ENCODE data around the gene INF2.

Gene INF2

GRCh38 chr14:104676694-104677511 is 12.5 kb upstream of the INF2 start:
- no peak for DNase-seq (ENCODE audit: low read depth)

GRCh38 chr14:104677512-104678332 is 11.7 kb upstream of the INF2 start:
- DNase-seq (ENCODE audit: low read depth), result peak; percentile 51

- DNase-seq (ENCODE audit: low read depth), result no peak
These were observed 11.1 kb upstream of the INF2 start for GRCh38 chr14:104678346-104678745.

GRCh38 chr14:104678901-104679705 is 10.3 kb upstream of the INF2 start:
- DNase-seq (ENCODE audit: low read depth), result no peak

- DNase-seq (ENCODE audit: low read depth), result no peak
These were observed 9.2 kb upstream of the INF2 start for GRCh38 chr14:104680056-104680805.

GRCh38 chr14:104680806-104681688 is 8.4 kb upstream of the INF2 start:
- peak; percentile 47 for DNase-seq (ENCODE audit: low read depth)

GRCh38 chr14:104681689-104682074 is 7.7 kb upstream of the INF2 start:
- peak; percentile 73 for DNase-seq (ENCODE audit: low read depth)

GRCh38 chr14:104682107-104682593 is 7.3 kb upstream of the INF2 start:
- DNase-seq (ENCODE audit: low read depth), result no peak

GRCh38 chr14:104683653-104684448 is 5.6 kb upstream of the INF2 start:
- no peak for DNase-seq (ENCODE audit: low read depth)

GRCh38 chr14:104684449-104684821 is 5.0 kb upstream of the INF2 start:
- no peak for DNase-seq (ENCODE audit: low read depth)

GRCh38 chr14:104685216-104685997 is 4.0 kb upstream of the INF2 start:
- no peak for DNase-seq (ENCODE audit: low read depth)

GRCh38 chr14:104685998-104686610 is 3.3 kb upstream of the INF2 start:
- no peak for DNase-seq (ENCODE audit: low read depth)

GRCh38 chr14:104686624-104687517 is 2.5 kb upstream of the INF2 start:
- DNase-seq (ENCODE audit: low read depth), result no peak

- no peak for DNase-seq (ENCODE audit: low read depth)
These were observed 1.6 kb upstream of the INF2 start for GRCh38 chr14:104687601-104688504.

GRCh38 chr14:104688505-104689108 is 811 bp upstream of the INF2 start:
- no peak for DNase-seq (ENCODE audit: low read depth)

Data from fibroblast of the conjunctiva (primary cell).